RPMI8226 (cell line): ENCODE data around the gene UBALD2.
"Not testable (repeated sequence)": the region's sequence is repeated elsewhere in the genome, so short reads cannot be mapped to it uniquely, and the experiment has no call there.

Source experiments
- DNase-seq: peaks from one replicate; pipeline ENCODE4 v3.0.0-alpha.2; 2015

The UBALD2 gene

GRCh38 chr17:76266244-76266938, 1.2 kb downstream of the UBALD2 start:
- no peak for DNase-seq

DNA sequence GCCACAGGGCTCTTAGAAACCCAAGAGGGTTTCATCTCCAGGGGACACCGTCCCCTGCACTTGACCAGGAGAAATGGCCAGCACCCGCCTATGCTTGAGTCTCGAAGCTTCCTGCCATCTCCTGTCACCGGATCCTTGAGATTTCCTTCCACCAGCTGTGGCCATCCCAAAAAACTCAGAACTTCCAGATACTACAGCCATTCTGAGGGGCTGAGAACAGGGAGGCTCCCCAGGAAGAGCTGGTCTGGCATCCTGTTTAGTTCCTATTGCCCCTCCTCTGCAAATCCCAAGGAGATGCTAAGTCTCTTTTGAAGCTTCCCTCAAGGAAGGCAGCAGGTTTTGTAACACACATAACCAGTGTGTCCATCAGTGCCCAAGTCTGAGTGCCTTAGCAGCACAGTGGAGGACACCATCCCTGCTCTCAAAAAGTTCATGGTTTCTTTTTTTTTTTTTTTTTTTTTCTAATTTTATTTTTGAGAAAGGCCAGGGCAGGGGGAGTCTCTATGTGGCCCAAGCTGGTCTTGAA, 2.0 kb downstream of the UBALD2 start:
- no peak for DNase-seq

DNA sequence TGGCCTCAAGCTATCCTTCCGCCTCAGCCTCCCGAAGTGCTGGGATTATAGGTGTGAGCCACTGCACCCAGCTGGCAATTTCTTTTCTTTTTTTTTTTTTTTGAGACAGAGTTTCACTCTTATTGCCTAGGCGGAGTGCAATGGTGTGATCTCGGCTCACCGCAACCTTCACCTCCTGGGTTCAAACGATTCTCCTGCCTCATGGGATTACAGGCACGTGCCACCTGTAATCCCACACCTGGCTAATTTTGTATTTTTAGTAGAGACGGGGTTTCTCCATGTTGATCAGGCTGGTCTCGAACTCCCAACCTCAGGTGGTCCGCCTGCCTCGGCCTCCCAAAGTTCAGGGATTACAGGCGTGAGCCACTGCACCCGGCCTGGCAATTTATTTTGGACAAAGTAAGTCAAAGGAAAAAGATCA, 2.4 kb downstream of the UBALD2 start:
- DNase-seq, result not testable (repeated sequence)

DNA sequence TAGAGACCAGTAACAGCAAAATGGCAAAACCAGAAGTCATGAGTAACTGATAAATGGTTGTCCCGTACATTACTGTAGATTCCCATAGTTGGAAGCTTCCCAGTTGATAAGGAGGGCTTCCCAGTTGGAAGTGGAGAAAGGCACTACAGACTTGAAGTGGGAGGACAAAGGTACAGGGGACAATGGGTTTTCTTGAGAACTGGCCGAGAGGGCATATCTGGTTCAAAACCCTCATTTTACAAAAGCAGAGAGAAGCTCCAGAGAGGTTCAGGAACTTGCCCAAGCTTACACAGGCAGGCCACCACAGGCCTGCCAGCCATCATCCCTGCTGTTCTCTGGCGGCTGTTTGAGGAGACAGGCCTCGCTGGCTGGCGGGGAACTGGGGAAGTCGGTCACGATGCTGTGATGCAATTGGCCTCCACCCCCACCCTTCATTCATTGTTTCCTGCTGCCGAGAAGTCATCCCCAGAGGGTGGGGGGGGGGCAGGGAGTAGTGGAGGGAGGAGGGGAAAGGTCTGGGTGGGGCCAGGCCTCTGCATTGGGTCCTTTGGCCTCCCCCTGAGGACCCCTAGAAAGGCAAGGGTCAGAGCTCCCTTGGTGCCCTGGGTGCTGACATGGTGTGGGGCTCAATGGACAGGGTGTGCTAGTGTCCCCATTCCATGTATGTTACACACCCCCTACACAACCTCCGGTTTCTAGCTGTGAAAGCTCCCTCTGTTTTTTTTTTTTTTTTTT, 3.0 kb downstream of the UBALD2 start:
- no peak for DNase-seq

GRCh38 chr17:76268991-76269981, 4.1 kb downstream of the UBALD2 start:
- DNase-seq, result no peak

GRCh38 chr17:76270127-76270592, 5.0 kb downstream of the UBALD2 start:
- DNase-seq, result no peak

- no peak for DNase-seq
These were observed 5.9 kb downstream of the UBALD2 start for GRCh38 chr17:76270770-76271668.

DNA sequence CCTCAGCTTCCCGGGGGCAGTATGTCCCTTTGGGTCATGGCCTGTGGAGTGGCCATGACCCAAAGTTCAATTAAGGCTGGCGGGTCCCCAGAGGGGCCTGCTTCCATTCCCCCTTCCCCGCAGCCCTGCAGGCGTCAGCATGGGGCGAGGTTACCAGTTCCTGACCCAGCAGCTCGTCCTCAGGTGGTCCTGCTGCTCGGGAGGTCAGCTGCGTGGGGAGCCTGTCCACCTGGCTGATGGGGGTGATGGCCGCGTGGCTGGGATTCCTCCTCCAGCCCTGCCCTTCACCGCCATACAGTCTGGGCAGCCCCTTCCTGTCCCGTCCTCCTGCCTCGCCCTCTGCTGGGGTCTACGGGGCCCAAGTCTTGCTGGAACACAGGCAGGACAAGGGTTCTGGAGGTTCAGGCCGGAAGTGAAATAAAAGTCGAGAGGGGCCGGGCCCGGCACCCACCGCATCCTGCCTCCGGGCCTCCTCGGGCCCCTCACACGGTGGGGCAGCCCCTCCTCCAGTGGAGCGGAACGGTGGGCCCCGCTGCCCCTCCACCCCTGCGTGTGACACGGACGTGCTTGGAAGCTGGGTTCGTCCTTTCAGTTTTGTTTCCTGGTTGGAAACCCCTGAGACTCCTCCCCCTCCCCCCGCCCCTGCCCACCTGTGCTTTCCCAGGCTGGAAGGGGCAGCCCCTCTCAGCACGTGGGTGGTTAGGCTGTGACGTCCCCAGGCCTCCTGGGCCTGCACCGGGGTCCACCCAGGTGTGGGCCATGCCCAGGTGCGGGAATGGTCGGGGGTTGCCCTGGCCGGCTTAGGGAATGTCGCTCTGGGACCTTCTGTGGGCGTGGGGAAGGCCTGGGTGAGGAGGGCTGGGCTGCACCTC, 6.8 kb downstream of the UBALD2 start:
- DNase-seq, result peak; percentile 35

GRCh38 chr17:76272541-76273444, 7.6 kb downstream of the UBALD2 start:
- DNase-seq, result no peak

DNA sequence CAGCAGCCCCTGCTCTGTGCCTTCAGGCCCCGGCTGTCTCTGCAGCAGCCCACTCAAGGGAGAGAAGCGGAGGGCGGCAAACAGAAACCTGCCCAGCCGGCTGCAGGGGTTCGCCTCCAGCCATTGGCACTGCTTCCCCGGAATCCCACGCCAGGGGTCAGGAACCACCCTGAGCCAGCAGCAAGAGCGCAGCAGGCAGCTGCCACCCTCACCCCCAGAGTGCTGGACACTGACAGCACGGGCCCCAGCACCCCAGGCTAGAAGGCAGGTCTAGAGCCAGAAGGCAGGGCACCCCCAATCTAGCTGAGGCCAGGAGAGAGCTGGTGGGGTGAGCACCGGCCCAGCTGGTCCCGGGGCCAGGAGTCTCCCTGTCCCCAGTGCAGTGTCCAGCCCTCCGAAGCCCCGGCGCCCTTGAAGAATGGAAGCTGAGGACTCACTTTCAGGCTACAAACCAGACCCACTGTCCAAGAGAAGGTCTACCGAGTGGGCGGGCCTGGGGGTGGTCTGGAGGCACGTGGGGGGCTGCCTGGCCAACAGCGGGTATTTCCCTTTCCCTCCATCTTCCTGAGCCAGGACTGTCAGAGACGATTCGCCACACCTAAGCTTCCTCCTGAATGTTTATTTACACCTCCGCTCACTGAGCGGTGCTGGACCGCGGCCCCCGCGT, 8.4 kb downstream of the UBALD2 start:
- no peak for DNase-seq

- DNase-seq, result no peak
These were observed 9.2 kb downstream of the UBALD2 start for GRCh38 chr17:76274112-76274956.

DNA sequence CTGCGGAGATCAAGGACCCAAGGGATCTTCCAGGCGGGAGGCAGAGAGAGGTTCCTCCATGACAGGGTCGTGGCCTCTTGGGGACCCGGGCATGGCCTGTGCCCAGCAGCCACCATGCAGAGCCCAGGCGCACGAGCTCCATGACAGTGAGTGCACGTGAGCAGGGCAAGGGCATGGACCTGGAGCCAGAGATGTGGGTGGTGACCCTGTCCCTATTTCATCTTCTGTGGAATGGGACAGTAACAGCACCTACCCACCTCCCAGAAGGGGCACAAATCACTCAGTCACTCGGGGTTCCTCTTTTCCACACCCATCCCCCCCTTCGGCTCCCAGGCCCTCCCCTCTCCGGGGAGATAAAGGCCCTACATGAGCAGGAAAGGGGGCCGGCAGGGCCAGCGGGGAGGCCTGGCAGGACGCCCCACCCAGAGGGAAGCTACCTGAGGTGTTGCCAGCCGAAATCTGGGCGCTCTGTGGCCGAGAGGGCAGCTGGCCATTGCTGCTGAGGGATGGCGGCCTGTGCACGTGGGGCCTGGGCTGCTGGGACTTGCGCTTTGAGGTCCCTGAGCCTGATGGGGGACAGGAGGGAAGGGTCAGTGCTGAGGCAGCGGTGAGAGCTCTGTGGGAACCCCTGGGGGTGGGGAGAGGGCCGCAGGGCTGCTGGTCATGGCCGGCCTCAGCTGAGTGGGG, 10.4 kb downstream of the UBALD2 start:
- no peak for DNase-seq

DNA sequence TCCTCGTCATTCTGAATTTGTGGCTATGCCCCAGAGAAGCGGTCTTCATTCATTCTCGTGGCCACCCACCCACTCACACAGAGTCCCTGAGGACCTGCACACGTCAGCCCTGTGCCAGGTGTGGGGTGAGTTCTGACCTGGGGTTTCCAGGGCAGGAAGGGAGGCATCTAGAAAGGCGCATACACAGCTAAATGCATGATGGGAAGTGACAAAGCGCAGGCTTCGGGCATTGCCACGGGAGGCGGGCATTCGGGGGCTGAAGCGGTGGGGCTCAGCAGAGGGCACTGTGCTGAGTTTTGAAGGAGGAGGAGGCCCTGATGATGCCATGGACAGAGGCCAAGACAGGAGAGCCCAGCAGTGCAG, 10.9 kb downstream of the UBALD2 start:
- peak; percentile 44 for DNase-seq

GRCh38 chr17:76276461-76277299, 11.5 kb downstream of the UBALD2 start:
- no peak for DNase-seq

DNA sequence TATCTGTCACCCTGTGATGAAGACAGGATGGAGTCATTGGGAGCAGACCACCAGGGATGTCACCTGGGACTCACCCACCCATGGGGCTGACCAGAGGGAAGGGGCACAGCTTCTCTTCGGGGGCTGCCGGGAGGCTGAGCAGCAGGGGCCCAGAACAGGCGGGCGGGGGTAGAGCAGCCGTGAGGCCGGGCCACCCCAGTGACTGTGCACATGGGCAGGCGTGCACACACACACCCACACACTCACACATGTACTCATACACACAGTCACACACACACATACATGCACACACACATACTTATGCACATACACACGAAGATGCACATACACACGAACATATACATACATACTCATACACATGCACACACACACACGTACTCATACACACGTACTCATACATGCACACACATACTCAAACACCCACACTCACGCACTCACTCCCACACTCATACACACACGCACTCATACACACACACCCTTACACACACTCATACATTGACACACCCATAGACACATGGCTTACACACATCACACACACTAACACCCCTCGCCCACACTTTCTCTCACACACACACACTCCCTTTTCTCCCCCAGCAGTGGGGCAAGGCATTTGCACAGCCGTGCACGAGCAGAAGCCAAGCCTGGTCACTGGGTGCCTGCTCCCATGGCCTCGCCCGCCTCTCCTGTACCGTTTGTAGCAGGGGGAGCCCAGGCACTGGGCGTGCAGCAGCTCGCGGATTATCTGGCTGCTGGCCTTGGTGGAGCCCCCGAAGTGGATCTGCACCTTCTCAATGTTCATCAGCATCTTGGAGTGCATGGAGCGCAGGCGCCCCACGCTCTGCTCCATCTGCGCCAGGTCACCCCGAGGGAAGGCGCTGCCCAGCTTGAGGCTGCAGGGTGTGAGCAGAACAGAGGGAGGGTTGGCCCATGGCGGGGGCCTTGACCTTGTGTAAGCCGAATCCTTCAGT, 12.4 kb downstream of the UBALD2 start:
- DNase-seq, result no peak
